Posterior cingulate gyrus (tissue), 11 donors: ENCODE data around the gene IFNG.
A peak's percentile ranks its signal among the peaks of the same experiment; 100 is the strongest.

Source experiments
- DNase-seq, 10 donors: peaks; one replicate each; pipeline versions ENCODE4 v3.0.0 to v3.0.0-alpha.2; 2020 to 2021; ENCODE audit warnings: mixed read lengths in 3 of 10
- intact Hi-C: fragments of 100-400 bp; cut with DNase I; formaldehyde crosslinking; loops from one replicate; pipeline ENCODE4 v1.15.1; 2023

The IFNG gene

DNA sequence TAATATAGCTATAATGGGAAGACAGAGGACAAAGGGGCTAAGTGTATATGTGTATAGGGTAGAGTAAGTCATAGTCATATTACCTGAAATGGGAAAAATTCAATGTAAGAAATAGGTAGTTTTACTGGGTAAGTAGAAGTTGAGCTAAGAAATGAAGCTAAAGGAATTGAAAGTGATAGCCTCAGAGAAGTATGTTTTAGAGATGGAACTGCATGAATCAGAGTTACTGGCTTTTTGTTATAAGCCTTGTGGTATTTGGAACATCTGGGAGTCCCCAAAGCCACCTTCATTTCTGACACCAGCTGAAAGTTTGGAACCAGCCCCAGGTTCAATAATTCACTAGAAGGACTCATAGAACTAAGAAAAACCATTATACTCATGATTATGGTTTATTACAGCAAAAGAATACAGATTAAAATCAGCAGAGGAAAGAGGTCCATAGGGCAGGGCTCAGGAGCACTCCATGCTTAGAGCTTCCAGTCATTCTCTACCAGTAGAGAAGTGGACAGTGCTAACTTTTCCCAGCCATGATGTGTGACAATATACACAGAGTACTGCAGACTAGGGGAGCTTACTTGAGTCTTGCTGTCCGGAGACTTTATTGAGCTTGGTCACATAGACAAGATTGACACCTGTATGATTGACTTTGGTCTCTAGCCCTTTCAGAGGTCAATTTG lies 9.8 kb upstream of the IFNG start:
- intact Hi-C loops = no loop called here
- no peak for DNase-seq

DNA sequence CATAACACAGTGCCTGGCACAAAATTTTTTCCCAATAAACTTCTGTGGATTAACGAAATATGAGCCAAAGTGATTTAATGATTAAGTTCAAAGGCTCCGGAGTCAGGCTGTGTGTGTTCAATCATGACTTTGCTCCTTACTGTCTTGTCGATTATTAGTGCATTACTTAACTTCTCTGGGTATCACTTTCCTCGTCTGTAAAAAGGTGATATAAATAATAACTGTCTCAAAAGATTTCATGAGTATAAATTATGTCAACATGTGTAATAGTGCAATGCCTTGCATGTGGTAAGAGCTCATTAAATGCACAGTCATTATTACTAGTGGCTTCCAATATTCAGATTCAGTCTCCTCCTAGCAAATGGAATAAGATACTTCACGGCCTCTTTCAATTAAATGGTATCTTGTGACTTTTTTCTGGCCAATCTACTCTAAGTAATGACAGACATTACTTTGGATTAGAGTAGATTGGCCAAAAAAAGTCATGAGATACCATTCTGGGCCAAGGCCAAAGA lies 6.8 kb upstream of the IFNG start:
- no peak for DNase-seq
- intact Hi-C loops = no loop called here

DNA sequence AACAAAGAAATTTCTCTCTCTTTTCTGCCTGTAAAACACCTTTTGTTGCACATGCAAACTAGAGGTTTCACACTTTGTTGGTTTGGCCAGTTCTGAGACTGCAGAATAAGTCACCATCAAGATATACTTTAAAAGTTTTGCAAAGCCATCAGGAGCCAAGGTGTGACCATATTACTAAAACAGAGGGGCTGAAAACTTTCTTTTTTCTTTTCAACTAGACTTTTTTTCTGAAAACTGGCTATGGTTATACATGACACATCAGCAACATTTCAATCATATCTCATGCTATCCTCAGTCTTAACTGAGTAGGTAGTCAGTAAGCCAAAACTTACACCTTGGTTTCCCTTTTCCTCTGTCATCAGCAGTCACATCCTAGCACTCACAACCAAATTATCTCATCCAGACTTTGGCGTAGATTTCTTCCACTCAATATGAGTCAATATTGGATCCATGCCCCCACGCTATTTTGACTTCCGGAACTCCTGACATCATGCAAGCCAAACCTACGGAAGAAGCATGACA lies 4.1 kb upstream of the IFNG start:
- intact Hi-C loops = no loop called here
- no peak for DNase-seq

DNA sequence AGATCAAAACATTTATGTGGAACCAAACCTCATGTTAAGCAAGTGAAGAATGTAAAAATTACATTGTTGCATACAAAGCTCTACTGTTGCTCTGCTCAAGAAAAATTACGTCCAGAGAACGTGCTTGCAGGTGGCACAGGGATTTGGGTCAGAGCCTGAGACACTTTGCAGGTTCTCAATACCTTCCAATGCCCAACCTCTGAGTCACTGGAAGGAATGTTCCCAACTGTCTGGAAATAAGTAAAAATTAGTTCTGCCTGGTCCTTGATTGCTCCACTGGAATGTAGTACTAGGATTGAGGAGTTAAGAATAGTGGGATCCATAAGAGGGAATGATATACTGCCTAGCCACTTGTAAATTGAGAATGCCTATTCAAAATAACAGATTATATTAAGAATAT lies 2.8 kb upstream of the IFNG start:
- DNase-seq = no peak

DNA sequence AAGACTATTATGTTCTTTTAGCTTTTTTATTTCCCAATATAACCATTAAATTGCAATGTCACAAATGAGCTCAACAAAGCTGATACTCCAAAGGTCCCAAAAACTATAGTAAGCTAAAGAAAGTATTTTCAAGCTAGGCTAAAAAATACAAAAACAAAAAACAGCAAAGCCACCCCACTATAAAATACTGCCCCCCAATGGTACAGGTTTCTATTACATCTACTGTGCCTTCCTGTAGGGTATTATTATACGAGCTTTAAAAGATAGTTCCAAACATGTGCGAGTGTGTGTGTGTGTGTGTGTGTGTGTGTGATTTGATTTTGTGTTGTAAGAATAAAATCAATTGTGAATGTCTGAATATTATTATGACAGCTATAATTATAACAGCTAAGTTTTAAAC lies 1.1 kb downstream of the IFNG start:
- intact Hi-C loops = loop anchor here (2.0 kb wide), 1 partner anchor 118 kb away; no protein-coding TSS in a partner anchor
- no peak for DNase-seq

More for the DNA sequence above, 2.8 kb upstream of the IFNG start:
- intact Hi-C loops = no loop called here

DNA sequence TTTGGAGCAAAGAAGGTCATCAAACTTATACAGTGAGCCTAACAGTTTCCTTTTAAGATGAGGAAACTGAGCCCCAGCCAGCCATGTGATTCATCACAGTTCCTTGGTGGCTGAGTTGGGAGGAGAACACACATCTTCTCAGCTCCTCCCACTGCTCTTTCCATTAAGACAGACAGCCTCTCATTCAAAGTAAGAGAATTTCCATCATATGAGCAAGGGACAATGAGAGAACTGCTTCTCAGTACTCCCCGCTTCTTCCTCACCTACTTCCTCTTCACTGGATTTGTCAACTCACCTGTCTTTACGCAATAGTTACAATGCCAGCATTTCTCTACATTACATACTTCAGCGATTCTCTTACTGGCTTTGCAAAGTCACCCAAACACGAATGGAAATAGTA lies 2.2 kb downstream of the IFNG start:
- intact Hi-C loops = no loop called here
- no peak for DNase-seq

DNA sequence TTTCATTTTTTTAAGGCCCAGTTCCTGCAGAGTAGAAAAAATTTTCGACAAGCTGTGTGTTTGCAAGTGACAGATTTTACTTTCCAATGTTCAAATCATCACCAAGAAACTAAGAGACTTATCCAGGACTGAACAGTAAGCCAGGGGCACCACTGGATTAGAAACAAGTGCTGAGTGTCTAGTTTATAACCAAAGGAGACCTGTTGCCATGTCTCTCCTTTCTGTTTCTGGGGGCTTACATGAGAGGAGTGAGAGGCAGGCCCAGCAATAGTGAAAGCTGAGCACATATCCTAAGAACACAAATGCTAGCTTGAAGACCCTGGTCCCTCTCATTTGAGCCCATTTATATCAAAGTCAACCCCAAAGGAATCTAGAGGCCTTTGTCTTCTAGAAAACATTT lies 2.9 kb downstream of the IFNG start:
- no peak for DNase-seq
- intact Hi-C loops = no loop called here

DNA sequence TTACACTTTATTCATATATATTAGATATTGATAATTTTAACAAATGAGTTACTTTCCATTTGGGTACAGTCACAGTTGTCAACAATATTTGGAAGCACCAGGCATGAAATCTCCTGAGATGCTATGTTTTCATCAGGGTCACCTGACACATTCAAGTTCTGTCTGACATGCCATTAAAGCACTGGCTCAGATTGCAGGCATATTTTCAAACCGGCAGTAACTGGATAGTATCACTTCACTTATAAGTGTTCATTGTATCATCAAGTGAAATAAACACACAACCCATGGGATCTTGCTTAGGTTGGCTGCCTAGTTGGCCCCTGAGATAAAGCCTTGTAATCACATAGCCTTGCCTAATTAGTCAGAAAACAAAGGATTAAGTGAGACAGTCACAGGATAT lies 4.8 kb downstream of the IFNG start:
- no peak for DNase-seq
- intact Hi-C loops = no loop called here

DNA sequence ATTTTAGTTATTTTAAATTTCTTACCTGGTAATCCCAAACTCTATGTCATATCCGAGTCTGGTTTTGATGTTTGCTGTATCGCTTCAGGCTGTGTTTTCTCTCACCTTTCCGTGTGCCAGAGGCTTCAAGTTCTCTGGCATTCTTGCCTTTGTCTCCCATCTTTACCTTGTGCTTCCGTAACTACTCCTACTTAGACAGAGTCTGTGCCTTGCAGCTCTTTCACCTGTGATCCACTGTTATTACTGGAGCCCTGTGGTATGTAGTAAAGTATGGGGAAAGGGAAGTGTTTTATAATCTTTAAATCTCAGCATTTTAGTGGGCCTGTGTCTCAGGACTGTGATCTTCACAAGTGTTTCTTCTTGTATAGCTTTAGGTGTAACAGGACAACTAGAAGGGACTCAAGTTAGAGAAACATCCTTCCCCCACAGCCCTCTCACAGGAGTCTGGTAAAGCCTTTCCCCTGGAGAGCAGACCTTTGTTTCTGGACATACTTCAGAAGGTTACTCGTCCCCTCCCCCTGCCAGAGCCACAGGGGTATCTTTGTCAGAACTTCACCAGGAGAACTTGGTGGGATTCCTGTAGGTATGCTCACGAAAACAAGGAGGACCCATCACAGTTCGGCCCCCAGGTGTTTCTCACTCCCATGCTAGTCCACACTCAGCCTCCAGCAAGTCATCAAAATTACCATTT lies 11.1 kb downstream of the IFNG start:
- intact Hi-C loops = no loop called here
- DNase-seq = no peak

DNA sequence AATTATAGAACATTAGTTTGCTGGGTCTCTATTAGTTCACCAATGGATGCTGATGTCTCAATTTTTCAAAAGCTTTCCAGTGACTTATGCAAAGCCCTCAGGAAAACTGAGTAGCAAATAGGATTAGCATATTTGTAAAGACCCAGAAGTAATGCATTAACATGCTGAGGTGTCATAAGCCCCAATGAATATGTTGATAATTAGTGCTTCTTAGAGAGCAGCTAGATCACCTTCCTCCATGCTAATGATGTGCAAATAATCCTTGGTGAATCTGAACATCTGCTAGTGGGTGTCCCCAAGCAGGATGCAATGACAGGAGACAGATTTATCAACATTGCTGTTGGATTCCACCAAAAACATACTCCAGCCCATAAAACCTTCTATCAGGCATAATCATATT lies 19.0 kb downstream of the IFNG start:
- intact Hi-C loops = no loop called here
- DNase-seq = no peak

DNA sequence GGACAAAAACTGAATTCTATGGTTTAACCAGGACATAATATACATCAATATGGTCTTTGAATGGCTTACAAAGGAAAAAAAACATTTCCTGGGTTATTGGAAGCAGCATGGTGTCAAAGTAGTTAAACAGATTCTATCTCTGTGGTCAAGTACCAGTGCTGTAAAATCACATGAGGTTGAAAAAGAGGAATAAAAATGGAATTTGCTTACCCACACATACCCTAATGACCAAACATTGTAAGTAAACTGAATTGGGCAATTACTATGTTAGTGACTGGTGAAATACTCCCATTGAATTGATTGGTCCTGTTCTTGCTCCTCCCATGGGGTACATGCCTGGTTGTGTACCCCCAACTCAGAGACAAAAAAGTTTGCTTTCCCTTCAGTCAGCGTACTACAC lies 19.6 kb downstream of the IFNG start:
- intact Hi-C loops = no loop called here
- DNase-seq = no peak

DNA sequence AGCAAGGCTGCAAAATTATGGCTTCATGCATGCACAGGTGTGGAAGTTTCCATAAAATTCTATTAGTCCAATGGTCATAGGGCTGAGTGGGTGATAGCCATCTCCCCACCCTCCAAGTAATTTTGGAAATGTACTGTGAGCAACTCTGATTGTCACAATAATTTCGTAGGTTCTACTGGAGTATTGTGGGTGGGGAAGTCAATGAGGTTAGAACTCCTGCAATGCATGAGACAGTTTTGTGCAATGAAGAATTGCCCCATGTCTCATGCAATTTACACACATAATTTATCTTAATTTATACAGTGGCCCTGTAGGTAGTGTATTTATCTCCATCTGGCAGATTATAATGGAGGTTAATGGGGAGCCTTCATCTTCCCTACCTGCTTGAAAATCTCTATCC lies 20.5 kb downstream of the IFNG start:
- intact Hi-C loops = no loop called here
- DNase-seq = no peak

DNA sequence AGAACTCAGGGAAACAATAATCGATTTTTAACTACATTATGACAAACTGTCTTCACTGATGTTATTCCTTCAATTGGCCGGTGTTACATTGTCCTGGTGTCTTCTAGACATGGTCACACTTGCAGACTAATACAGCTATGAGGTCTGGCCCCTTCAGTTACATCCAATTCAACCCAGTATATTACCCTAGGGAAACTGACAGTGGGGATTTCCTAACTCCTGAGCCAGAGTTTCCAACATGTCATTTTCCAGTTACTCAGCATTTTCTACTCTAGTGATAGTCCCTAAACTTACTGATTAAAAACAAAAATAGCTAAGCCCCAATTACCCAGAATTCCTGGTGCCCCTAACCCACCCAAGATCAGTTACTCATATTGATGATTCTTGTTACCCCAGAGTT lies 21.1 kb downstream of the IFNG start:
- intact Hi-C loops = no loop called here
- DNase-seq = no peak

DNA sequence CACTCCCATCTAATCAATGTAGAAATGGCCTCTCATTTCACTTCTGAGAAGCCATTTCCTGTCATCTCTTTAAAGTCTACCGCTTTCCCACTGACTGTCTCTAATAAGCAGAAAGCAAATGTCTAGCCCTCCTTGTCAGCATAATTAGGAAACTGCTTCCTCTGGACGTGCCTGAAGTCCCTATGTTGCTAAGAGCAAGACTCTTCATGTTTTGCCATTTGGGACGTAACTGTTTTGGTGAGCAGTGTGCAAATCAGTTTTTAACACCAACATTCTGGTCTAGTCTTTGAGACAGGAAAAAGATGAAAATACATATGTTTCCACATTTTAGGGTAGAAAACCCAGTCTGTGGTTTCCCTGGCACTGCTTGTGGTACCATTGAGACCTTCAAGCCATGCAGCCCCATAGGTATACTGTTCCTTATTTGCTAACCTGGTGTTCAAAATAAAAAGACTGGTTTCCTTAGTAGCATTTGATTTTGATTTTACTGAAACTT lies 22.2 kb downstream of the IFNG start:
- DNase-seq = no peak
- intact Hi-C loops = no loop called here

DNA sequence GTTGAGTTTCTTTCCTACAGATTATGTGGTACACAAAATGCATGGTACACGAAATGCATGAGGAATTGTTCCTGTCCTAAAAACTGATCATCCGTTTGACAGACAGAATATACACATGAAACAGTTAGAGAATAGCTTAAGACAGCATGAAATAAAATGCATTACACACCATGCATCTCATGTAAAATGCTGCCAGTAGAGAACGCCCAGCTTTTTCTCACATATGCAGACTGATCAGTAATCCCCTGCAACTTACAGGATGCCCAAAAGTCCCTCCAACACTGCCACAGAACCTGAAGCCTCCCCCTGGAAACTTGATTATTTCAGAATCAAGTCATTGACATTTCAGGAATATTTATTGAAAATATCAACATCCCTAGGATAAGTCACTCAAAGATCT lies 24.0 kb downstream of the IFNG start:
- intact Hi-C loops = no loop called here
- no peak for DNase-seq

DNA sequence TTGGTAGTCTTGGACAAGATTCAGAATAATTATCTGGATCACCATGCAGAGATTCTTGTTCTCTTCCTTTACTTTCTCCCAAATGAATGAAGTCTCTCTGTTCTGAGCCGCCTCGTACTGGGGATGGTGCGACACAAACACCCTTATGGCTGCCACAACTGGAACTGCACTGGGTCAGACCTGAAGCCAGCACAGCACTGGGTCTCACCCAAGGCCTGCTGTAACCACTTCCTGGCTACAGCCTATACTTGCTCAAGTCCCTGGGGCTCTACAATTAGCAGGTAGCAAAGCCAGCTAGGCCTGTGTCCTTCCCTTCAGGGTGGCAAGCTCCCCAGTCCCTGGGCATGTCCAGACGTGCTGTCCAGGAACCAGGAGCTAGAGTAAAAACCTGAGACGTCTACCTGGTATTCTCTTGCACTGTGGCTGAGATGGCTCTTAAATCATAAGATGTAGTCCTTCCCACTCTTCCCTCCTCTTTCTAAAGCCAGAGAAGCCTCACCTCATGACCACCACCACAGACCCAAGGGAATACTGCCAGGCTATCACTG lies 27.6 kb downstream of the IFNG start:
- no peak for DNase-seq

DNA sequence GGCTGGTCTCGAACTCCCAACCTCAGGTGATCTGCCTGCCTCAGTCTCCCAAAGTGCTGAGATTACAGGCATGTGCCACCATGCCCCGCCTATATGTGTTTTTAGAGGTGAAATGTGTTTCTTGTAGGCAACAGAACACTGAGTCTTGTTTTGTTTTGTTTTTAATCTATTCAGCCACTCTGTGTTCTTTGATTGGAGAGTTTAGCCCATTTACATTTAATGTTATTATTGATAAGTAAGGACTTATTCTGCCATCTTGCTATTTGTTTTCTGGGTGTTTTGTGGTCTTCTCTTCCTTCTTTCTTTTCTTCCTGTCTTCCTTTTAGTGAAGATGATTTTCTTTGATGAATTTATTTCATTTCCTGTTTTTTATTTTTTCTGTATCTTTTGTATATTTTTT lies 29.6 kb downstream of the IFNG start:
- intact Hi-C loops = no loop called here
- DNase-seq = no peak

More for the DNA sequence above, 27.6 kb downstream of the IFNG start:
- intact Hi-C loops = no loop called here

DNA sequence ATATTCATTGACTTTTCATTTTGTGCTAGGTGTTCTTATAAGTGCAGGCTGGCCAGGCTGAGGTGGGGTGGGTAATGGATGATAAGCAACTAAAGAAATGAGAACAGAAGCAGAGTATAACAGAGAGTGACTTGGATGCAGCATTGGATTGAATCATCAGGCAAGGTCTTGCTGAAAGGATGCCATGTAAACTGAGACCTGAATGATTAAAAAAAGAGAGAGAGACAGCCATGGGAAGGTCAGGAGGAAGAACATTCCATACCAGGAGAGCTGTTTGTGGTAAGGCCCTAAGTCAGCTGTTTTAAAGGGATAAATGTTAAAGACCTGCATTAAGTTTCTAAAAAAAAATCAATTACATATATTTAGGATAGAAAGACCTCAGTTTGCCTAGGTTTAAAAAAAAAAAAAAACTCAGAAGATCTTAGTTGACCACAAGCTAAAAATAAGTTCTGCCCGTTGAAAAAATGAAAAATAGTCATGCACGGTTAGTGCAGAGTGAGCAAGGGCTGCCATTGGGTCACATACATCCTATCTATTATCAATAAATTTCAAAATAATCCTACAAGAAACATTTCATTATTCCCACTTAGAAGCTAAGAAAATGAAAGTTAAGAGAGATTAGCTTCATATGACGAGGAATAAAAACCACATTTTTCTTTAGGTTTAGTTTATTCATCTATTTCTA lies 37.2 kb downstream of the IFNG start:
- no peak for DNase-seq

DNA sequence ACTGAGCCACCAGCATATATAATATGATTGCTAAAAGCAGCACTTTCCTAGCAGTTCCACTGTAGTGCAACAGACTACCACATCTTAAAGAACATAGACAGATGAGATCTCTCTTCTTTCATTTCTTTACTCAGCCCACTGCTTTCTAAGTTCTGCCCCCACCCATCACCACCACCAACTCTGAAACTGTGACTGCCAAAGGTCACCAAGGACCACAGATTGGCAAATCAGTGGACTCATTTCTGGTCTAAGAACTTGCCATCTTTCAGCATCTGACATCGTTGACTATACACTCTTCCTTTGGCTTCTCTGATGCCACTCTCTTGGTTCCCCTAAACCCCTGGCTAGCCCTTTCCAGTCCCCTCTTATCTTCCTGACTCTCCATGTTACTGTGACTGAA lies 38.4 kb downstream of the IFNG start:
- intact Hi-C loops = no loop called here
- DNase-seq = no peak

More for the DNA sequence above, 37.2 kb downstream of the IFNG start:
- intact Hi-C loops = no loop called here

DNA sequence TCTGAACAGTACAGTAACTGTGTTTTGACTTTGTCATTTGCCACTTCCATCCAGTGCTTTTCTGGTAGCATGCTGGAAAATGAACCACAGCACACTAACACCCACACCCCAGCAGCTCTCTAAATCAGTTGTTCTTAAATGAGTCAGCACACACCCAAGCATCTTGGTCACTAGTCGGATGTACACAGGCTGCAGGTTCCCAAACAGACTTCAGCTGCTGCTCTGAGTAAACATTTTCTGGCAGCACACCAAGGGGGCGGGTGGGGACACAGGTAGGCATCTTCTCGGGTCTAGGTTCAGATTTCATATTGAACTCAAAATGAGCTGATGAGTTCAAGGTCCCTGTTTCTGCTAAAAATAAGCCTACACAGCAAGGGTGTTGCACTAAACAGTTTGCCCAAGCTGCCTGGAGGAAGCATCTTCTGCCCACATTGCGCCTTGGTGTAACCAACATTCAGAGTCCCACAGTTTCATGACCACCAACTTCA lies 39.8 kb downstream of the IFNG start:
- DNase-seq = peak in 2 of 10 donors; percentile 9 to 55
- intact Hi-C loops = no loop called here

DNA sequence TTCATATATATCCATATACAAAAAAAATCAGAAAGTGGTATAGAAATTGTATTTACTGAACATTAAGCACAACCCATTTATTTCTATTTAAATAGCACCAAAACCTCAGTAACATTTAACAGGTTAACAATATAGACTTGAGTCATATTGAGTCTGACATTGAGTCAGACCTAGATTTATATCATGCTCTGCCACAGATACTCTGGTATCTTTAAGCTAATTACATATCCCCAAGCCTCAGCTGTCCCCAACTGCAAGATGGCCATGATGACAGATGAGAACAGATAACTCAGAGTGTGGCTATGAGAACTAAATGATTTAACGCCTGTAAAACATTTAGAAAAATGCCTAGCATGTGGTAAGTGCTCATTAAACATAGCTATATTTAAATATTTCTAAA lies 40.3 kb downstream of the IFNG start:
- DNase-seq = no peak
- intact Hi-C loops = no loop called here
